RWPE1 (cell line): ENCODE results near the gene IL12RB2.
A peak's percentile ranks its signal among the peaks of the same experiment; 100 is the strongest.

Experiments
- CTCF ChIA-PET: fragments of 350-600 bp; sonication (Branson Sonifier 250); formaldehyde crosslinking; extraction: SDS; loops from one replicate; lab custom pipeline; 2021; lab: Yijun Ruan, JAX
- POLR2A ChIA-PET: fragments of 400-600 bp; formaldehyde crosslinking; extraction: SDS; loops from one replicate; lab custom pipeline; 2020; ENCODE audit warnings: antibody characterized with exemption; ENCODE audit not compliant: low non-redundant PET; lab: Yijun Ruan, JAX
- DNase-seq: peaks from one replicate; pipeline ENCODE4 v3.0.0; 2012; ENCODE audit warnings: low spot score
- H3K27ac ChIP-seq: fragments of 450-650 bp; 2 replicates; pipeline ENCODE4 v1.5.1; 2017
- TF ChIP-seq, protein P1 (sequence below): fragments of 450-650 bp; conservative IDR thresholded peaks from 2 replicates; pipeline ENCODE4 v1.5.1; 2017; ENCODE audit warnings: low read depth, mild to moderate bottlenecking

The IL12RB2 gene

DNA sequence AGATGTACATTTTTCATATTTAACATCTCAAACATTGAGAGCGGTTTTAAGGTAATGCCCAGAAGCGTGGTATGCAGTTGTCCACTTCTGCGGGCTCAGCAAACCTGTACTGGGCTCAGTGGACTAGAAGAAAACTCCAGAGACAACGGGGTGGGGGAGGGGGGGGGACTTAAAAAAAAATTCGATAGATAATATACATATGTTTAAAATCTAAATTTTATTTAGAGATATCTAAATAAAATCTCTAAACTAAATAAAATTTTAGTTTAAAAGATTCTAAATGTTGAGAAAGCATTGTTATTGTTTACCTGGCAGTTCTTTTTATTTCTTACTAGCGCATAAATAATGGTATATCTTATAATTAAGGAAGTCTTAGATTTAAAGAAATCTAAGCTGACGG, 1.1 kb upstream of the IL12RB2 start:
- no peak overlapping the region for H3K27ac ChIP-seq
- TF ChIP-seq, protein P1, sequence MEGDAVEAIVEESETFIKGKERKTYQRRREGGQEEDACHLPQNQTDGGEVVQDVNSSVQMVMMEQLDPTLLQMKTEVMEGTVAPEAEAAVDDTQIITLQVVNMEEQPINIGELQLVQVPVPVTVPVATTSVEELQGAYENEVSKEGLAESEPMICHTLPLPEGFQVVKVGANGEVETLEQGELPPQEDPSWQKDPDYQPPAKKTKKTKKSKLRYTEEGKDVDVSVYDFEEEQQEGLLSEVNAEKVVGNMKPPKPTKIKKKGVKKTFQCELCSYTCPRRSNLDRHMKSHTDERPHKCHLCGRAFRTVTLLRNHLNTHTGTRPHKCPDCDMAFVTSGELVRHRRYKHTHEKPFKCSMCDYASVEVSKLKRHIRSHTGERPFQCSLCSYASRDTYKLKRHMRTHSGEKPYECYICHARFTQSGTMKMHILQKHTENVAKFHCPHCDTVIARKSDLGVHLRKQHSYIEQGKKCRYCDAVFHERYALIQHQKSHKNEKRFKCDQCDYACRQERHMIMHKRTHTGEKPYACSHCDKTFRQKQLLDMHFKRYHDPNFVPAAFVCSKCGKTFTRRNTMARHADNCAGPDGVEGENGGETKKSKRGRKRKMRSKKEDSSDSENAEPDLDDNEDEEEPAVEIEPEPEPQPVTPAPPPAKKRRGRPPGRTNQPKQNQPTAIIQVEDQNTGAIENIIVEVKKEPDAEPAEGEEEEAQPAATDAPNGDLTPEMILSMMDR, result no peak
- POLR2A ChIA-PET, result no interaction called here
- CTCF ChIA-PET, result no interaction called here
- DNase-seq, result no peak

DNA sequence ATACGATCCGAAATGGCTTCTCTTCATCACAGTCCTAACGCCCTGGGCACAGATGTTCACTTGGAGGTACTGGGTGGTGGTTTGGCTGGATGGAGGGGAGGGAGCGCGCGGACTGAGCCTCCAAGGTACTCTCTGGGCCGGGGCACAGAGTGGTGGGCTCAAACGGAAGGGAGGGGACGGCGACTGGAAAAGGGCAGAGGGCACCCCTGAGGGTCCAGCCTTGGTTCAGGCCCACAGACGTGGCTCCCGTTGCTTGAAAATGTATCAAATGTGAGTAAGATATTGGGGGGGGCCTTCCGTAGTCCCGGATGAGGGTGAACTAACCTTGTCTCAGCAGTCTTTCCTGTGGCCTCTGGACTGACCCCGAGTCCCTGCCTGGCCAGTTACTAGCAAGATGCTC, 463 bp downstream of the IL12RB2 start:
- no peak overlapping the region for H3K27ac ChIP-seq
- no peak for DNase-seq
- TF ChIP-seq, protein P1, result no peak
- POLR2A ChIA-PET, result no interaction called here
- CTCF ChIA-PET, result interaction anchor here (0.6 to 1.2 kb wide), 2 partner anchors 74 to 133 kb away, joined by 3 read pairs; no protein-coding TSS in a partner anchor

DNA sequence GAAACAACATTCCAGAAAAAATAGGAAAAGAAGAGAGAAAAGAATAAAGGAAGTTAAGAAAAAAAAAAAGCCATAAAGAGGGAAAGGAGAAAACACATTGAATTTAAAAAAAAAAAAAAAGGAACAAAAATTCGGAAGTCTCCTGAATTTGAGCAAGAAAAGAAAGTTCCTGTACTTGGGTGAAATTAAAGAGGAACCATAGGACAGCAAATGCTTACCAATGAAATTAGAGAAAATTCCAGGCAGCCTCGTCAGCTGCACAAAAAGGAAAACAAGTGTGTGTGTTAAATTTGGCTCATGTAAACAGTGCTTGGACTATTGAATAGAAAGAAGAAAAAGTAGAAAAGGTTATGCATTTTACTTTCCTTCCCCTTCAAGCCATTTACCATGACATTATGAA, 4.9 kb downstream of the IL12RB2 start:
- ChIA-PET POLR2A (no interaction called here), CTCF (no interaction called here)
- TF ChIP-seq, protein P1, result no peak
- H3K27ac ChIP-seq, result no peak overlapping the region
- DNase-seq, result no peak

DNA sequence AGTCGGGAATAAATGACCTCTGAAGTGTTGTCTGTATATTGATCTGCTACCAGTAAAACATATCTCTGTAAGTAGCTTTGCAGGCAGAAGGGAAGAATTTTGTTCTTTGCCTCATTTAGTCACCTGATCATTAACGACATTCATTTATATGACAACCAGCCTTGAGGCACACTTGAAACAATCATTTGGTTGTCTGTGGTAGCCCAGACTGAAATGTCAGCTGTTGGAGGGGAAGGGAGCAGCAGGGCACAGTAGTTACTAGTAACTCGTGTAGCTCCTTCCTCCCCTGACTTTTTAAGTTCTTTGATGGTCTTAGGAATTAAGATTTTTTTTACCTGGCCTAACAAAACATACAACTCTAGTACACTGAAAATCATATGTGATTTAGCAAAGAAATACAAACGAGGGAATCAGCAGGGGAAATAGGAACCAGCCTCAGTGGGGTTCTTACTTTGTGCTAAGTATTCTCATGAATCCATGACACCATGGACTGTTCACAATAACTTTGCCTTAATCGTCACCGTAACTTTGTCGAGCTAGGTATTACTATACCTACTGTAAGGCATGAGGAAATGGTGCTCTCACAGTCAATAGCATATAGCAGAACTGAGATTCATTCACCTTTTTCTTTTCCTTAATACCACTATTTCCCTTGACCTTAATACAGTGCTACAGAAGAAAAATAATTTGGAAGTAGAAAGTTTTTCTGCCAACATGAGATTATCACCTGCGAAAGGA, 6.4 kb downstream of the IL12RB2 start:
- ChIA-PET POLR2A (no interaction called here), CTCF (interaction anchor here (0.6 kb wide), 1 partner anchor 84 kb away, joined by 3 read pairs; no protein-coding TSS in a partner anchor)
- no peak for DNase-seq
- H3K27ac ChIP-seq, result no peak overlapping the region
- TF ChIP-seq, protein P1, result no peak

DNA sequence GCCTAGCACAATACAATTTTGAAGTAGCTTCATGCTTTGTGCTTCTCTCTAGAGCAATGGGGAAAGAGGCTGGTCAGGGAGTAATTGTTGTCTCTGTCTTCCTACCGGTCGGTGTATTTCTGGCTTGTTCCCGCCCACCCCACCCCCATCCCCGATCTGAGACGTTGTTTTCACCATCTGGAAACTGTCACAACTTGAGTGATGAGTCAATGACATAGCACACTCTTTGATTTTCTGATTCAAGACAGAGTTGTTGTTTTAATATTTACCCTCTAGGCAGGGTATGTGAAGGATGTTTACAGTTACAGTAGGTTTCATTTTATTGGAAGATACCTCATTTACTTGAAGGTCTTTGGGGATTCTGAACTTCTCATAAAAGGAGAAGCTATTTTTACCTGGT, 7.0 kb downstream of the IL12RB2 start:
- peak; percentile 64 for DNase-seq
- CTCF ChIA-PET, result no interaction called here

DNA sequence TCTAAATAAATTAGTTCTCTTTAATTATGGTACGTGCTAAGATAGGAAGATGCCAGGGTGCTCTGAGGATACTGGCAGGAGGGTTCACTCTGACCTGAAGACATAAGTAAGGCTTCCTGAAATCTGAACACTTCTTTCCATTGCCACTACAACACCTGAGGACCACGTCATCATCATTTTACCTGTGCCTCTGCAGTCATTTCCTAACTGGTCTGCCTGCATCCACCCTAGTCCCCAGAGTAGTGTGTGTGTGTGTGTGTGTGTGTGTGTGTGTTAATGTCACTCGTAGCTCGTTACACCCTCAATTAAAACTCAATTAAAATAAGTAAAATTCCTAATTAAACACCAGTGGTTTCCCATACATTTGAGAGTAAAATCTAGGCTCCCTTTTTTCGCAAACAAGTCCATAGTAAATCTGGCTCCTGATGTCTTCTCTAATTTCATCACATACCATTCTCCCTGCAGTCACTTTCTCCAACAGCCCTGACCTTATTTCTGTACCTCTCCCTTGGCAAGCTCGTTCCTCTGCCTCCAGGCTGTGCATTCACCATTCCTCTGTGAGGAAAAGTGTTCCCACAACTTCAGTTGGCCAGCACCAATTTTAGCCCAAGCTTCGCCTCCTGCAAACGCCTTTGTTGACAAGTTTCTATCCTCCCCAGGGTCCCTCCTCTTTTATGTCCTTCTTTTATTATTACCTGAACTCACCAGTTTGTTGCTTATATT, 8.7 kb downstream of the IL12RB2 start:
- H3K27ac ChIP-seq, result no peak overlapping the region
- no peak for DNase-seq
- POLR2A ChIA-PET, result interaction anchor here (0.6 kb wide), 1 partner anchor 32 kb away, joined by 3 read pairs; no protein-coding TSS in a partner anchor
- TF ChIP-seq, protein P1, result no peak
- CTCF ChIA-PET, result interaction anchor here (0.7 kb wide), 1 partner anchor 113 kb away, joined by 3 read pairs; no protein-coding TSS in a partner anchor

More for the DNA sequence above, 7.0 kb downstream of the IL12RB2 start:
- TF ChIP-seq, protein P1, result no peak
- POLR2A ChIA-PET, result no interaction called here
- no peak overlapping the region for H3K27ac ChIP-seq
